HG02870 (cell line): ENCODE results near the gene LRR1.
"Not testable (repeated sequence)": the region's sequence is repeated elsewhere in the genome, so short reads cannot be mapped to it uniquely, and the experiment has no call there.

Experiments used
- ATAC-seq: cut with Tn5 transposase; IDR thresholded peaks from one replicate; pipeline ENCODE4 v1.9.1; 2021; ENCODE audit warnings: mild to moderate bottlenecking, moderate library complexity; ENCODE audit not compliant: unreplicated experiment

The LRR1 gene

GRCh38 chr14:49598485-49599300 is at the start of gene LRR1:
Gene LRR1, plus strand, starts transcription at chr14:49598940. Its CDS starts 81 bp downstream, at chr14:49599021.
- ATAC-seq, result peak; percentile 47

- ATAC-seq, result no peak
Observed at GRCh38 chr14:49549446-49549845, 49.3 kb upstream of the LRR1 start.

- ATAC-seq, result no peak
Observed at GRCh38 chr14:49549881-49550280, 48.9 kb upstream of the LRR1 start.

- ATAC-seq, result no peak
Observed at GRCh38 chr14:49550286-49551184, 48.2 kb upstream of the LRR1 start.

- no peak for ATAC-seq
Observed at GRCh38 chr14:49551569-49551968, 47.2 kb upstream of the LRR1 start.

GRCh38 chr14:49553106-49553505 is 45.6 kb upstream of the LRR1 start:
- ATAC-seq, result no peak

GRCh38 chr14:49553892-49554291 is 44.8 kb upstream of the LRR1 start:
- ATAC-seq, result no peak

GRCh38 chr14:49559979-49560768 is 38.6 kb upstream of the LRR1 start:
- ATAC-seq, result no peak

GRCh38 chr14:49566714-49567113 is 32.0 kb upstream of the LRR1 start:
- no peak for ATAC-seq

GRCh38 chr14:49569281-49569680 is 29.5 kb upstream of the LRR1 start:
- ATAC-seq, result no peak

GRCh38 chr14:49574038-49574437 is 24.7 kb upstream of the LRR1 start:
- ATAC-seq, result no peak

GRCh38 chr14:49578141-49578540 is 20.6 kb upstream of the LRR1 start:
- no peak for ATAC-seq

GRCh38 chr14:49579841-49580240 is 18.9 kb upstream of the LRR1 start:
- ATAC-seq, result no peak

- no peak for ATAC-seq
Observed at GRCh38 chr14:49581209-49582112, 17.3 kb upstream of the LRR1 start.

- no peak for ATAC-seq
Observed at GRCh38 chr14:49582113-49582977, 16.4 kb upstream of the LRR1 start.

GRCh38 chr14:49583629-49584028 is 15.1 kb upstream of the LRR1 start:
- ATAC-seq, result no peak

- ATAC-seq, result no peak
Observed at GRCh38 chr14:49584058-49584457, 14.7 kb upstream of the LRR1 start.

GRCh38 chr14:49584981-49585640 is 13.6 kb upstream of the LRR1 start:
- ATAC-seq, result not testable (repeated sequence)
